Stimulated activated naive CD8-positive, alpha-beta T cell treated with anti-CD3 and anti-CD28 coated beads, Interleukin-15, Interleukin-2, amounts not matched to agents 100 U/mL and 50 U/mL, for 24 hours (primary cell): ENCODE measurements around the gene OCA2.
"Not testable (repeated sequence)": the region's sequence is repeated elsewhere in the genome, so short reads cannot be mapped to it uniquely, and the experiment has no call there.

Source experiments
- ATAC-seq: fragments of 150-1000 bp; cut with Tn5 transposase; one replicate; pipeline ENCODE4 v1.10.0; 2021
- DNase-seq: peaks from one replicate; pipeline ENCODE4 v3.0.0; 2021

OCA2 gene

DNA sequence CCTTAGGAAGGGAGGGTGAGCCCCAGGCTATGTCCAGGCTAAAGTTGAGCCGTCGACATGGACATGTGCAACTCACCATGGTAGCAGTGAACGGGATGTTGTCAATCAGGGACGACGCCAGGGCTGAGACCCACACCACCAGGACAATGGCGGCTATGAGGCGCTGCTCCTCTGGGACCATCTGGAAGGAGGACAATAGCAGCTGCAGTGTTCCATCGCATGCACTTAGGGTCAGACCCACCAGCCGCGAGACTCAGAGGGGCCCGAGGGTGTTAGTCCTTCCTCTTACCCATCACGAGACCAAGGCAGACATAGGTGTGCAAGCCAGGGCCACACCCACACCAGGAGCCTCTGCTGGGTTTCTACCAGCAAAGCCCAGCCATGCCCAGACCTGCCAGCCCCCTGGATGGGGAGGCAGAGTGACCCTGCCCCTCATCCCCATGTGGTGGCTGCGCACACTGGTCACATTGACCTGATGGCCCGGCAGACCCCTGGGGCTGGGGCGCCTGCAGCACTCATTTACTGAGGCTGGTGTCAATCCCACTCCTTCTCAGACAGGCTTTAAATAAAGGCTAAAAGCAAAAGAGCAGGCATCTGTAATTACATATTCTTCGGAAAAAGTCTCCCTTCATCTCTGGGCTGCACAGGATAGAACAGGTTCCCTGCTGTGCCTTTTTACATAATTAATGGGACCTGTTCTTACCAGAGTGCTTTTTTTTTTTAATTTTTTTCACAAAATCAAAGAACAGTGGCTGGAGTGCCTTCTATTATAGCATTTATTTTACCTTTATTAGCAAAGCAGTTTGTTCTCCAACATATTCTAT lies 227.8 kb downstream of the OCA2 start:
- DNase-seq: no peak
- ATAC-seq: no peak

DNA sequence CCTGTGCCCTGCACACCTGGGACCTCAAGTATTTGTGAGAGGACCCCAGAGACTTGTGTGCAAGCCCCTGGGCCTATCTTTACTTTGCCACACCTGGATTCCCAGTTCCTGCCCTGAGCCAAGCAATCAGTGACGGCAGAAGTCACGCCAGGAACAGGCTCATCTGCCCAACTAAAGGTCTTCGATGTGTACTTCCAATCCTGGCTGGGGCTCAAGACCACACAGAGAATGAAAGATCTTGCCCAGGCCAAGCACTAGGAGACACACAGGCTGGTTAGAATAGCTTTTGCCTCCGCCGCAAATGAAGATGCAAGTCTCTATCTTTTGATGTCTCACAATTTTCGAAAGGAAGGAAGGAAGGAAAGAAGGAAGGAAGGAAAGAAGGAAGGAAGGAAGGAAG lies 228.8 kb downstream of the OCA2 start:
- DNase-seq (no peak), ATAC-seq (no peak)

- DNase-seq (no peak), ATAC-seq (no peak)
Measured at GRCh38 chr15:27869697-27870281, 229.3 kb downstream of the OCA2 start.

DNA sequence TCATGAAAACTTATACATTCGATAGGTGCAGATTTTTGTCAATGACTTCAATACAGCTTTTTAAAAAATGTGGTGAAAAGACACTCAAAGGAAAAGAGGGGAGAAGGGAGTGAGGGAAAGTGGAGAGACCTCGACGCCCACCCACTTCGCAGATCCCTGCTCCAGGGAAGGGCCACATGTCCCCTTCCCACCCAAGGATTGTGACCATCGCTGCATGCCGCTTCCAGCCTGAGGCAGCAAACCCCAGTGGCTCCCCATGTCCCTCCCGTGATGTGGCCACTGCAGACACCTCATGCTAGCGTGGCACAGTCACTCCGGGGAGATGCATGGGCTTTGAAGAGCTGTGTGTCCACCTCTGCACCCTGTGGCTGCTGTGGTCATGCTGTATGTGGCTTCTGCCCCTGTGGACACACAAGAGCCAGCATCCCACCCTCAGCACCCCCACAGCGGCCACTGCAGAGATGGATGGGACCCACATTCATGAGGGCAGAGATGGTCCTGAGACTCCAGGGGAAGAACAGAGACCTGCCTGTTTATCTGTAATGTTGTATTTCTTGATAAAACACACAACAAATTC lies 230.2 kb downstream of the OCA2 start:
- DNase-seq: no peak
- ATAC-seq: no peak

- no peak for ATAC-seq
Measured at GRCh38 chr15:27867861-27868260, 231.3 kb downstream of the OCA2 start.

DNA sequence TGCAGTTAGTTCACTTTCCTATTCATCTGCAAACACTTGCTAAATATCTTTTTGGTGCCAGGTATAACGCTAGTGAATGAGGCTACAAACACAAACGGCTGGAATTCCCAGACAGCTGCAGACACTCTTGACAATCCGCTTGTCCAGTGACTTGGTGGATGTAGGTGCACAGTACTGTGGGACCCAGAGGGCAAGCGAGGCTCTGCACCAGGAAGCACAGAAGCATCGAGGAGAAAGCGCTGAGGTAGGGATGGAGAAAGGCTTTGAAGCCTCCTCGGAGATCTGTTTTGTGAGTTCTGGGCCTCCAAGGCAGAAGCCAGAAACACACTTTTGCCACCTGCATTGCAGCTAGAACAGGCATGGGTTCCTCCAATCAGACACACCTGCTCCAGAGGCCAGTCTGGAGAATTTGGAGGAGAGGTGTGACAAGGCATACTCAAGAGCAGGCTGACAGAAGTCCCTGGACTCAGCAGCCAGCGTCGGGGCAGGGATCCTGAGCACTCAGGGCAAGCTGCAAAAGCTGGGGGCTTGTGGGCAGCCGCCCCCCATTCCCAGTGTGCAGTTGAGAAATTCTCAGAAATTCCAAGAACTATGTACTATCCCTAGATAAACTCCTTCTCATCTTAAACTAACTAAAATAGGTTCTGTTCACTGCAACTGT lies 232.5 kb downstream of the OCA2 start:
- no peak for ATAC-seq
- no peak for DNase-seq

More at GRCh38 chr15:27867861-27868260, 231.3 kb downstream of the OCA2 start:
- no peak for DNase-seq

DNA sequence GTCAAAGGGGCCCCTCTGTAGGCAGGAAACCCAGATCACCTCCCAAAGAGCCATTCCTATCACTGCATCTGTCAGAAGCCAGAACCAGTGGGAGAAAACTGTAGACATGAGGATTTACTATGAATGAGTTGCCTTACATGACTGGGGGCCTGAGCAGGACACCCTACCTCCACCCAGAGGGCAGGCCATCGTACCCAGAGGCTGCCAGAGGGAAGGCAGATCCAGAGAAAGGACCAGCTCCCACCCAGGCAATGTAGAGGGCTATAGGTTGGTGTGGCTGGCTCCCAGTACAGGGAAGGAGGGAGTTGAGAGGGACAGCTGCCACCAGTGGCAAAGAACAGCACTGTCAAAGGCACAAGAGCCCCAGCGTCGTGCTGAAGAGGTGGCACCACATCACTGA lies 233.2 kb downstream of the OCA2 start:
- DNase-seq: no peak
- no peak for ATAC-seq

- ATAC-seq (no peak), DNase-seq (no peak)
Measured at GRCh38 chr15:27865323-27865922, 233.7 kb downstream of the OCA2 start.

DNA sequence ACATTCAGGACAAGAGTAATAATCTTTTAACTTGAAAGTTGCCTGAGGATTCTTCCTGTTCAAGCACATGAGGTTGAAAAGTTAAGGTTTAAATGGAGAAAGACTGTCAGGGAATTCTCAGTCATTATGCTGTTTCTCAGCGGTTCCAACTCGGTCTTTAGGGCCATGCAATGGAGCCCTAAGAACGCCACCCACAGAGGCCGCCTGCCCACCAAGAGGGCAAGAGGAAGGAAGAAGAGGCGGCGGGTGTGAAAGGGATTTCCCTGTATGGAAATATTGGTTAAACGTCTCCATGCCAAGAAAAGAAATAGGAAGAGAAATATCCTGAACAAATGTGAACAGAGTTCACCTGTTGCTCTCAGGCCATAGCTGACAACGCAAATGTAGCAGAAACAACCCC lies 234.4 kb downstream of the OCA2 start:
- no peak for DNase-seq
- no peak for ATAC-seq

GRCh38 chr15:27864086-27864485 lies 235.0 kb downstream of the OCA2 start:
- no peak for DNase-seq
- no peak for ATAC-seq

DNA sequence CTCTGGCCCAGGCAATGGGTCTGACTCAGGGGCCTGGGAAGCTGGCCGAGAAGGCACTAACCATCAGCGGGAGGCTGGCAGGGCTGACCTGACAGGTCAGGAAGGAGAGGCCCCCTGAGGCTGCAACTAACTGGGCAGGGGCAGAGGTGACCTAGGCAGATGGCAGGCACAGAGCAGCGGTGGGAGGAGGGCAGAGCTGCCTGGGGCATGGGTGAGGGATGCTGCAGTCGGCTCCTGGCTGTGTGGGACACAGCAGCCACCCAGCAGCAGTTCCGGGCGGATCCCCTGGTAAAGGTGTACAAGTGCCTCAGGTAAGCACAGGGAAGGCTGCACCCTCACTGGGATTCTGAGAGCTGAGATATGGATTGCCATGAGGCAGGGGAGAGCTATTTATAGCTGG lies 236.1 kb downstream of the OCA2 start:
- DNase-seq: no peak
- no peak for ATAC-seq

GRCh38 chr15:27861171-27861570 lies 237.9 kb downstream of the OCA2 start:
- DNase-seq (no peak), ATAC-seq (no peak)

DNA sequence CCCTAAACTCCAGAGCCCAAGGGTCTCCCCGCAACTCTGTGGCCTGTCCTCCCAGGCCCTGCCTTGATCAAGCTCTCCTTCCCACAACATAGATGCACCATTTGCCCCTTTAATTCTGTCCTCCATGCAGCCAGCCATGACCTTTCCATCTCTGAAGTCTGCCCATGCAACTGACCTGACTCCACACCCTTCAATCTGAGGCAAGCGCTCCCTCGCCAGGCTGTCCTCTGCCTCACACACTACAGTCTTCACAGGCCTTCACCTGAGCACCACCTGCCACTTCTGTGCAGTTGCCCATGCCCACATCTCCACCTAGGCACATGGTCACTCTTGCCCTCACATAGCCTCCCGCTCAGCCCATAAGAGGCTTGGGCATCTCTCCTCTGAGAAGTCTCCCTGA lies 244.0 kb downstream of the OCA2 start:
- DNase-seq (no peak), ATAC-seq (no peak)

DNA sequence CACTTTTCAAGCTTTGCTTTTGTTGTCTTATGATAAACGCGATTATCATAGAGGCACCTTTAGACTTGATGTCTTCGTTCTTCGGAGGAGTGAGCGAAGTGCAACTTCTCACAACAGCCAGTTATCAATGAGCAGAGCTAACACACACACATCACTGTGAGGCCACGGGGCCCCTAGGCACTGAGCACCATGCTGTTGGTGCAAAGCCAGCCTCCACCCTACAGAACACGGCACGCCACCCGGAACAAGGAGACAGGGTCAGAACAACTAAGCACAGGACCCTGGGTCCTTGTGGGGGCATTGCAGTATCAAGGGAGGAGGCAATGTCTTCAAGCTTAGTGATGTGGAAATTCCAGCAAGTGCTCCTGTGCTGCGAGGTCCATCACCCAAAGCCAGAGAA lies 244.5 kb downstream of the OCA2 start:
- ATAC-seq: no peak
- DNase-seq: no peak

- ATAC-seq (no peak), DNase-seq (no peak)
Measured at GRCh38 chr15:27853624-27854455, 245.3 kb downstream of the OCA2 start.

GRCh38 chr15:27851858-27852210 lies 247.3 kb downstream of the OCA2 start:
- no peak for DNase-seq
- ATAC-seq: no peak

DNA sequence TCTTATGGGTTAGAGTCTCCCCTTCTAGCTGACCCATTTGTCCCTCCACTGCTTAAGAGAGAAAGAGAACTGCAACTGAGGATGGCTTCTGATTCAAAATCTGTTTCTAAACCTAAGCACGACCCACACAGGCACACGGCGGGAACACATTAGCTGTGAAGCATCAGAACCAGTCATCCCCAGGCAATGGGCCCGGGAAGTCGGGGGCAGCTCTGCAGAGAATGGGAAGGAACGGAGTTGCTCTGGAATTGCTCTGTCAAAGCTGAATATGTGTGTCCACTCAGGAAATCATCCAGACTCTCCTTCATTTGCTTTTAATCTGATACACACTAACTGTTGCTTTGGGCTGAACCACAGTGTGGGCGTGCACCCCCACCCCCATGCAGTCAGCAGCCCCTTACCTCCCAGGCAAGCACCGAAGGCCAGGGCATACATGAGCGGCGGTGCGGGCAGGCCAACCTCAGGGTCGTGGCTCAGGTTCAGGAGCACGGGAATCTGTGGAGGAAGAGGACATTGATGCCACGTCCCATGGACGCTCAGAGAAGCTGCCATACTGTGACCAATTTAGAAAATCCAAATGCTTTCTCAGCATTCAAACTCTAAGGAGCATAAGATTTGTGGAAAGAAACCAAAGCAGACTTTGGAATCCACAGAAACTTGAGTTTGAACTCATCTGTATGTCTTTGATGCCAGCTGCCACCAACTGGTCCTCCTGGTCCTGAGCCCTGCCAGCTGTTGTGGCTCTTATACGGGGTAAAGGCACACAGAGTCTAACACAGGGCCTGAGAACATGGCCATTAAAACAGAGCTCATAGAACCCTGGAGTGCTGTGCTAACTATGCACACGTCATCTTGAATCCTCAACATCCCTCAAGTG lies 247.9 kb downstream of the OCA2 start:
- ATAC-seq: no peak
- DNase-seq: no peak

DNA sequence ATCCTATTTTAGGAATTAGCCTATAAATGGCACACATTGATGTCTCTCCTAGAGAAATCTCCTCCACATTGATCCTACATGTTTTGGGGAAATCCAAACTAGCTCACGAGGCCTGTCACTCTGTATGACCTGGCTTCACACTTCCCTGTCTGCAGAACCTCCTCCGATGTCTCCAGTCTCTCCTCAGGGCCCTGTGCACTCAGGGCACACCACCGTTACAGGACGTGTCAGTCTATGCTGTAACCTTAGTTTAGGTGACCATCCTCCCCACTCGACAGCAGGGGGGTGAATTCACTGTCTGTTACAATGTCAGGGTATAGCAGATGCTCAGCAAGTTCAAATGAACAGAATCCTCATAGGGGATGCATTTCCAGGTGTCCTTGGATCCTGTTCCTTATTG lies 249.1 kb downstream of the OCA2 start:
- ATAC-seq: no peak
- no peak for DNase-seq

DNA sequence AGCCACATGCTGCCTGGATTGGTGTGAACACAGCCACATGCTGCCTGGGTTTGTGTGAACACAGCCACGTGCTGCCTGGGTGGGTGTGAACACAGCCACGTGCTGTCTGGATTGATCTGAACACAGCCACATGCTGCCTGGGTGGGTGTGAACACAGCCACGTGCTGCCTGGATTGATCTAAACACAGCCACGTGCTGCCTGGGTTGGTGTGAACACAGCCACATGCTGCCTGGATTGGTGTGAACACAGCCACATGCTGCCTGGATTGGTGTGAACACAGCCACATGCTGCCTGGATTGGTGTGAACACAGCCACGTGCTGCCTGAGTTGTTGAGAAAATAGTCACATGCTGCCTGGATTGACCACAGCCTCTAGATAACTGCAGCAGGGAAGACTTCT lies 250.2 kb downstream of the OCA2 start:
- DNase-seq: not testable (repeated sequence)

DNA sequence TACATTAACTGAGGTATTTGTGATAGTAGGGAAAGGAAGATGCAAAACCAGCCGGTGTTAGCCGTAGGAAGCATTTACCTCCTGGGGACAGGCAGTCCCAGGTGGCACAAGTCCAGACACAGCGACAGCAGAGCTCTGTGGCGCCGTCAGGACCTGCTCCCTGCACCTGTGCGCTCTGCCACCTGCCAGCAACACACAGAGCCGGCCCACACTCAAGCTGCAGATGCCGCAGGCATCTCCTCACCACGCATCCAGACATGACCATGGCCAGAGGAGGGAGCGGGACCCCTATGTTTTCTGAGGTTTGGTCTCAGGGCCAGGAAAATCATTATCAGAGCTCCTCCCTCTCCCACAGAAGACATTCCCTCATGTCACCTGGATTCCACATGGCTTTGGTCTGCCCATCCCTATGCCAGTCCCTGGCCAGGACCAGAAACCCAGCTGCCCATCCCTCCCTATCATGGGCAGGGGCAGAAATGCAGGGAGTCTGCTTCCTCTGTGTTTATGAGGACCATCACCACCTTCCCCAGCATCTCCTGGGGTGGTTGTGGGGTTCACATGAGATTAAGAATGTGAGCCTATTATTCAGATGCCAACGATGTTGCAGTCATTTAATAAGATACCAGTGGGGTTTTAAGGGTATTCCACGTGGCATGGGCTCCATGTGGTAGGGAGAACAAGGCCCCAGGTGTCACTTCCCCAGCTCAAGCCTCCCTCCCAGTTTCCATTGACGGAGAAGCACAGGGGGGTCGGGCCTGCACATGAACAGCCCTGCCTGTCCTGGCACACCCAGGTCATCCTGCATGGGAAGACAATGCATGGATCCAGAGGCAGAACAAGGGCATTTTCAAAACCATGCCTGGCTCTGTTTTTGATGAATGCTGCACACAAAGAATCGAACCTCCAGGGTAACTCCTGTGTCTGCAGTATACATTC lies 251.1 kb downstream of the OCA2 start:
- DNase-seq (no peak), ATAC-seq (no peak)

More for the DNA sequence above, 250.2 kb downstream of the OCA2 start:
- not testable (repeated sequence) for ATAC-seq
